ENCODE measurements around the gene POLD2.

POLD2 gene

DNA sequence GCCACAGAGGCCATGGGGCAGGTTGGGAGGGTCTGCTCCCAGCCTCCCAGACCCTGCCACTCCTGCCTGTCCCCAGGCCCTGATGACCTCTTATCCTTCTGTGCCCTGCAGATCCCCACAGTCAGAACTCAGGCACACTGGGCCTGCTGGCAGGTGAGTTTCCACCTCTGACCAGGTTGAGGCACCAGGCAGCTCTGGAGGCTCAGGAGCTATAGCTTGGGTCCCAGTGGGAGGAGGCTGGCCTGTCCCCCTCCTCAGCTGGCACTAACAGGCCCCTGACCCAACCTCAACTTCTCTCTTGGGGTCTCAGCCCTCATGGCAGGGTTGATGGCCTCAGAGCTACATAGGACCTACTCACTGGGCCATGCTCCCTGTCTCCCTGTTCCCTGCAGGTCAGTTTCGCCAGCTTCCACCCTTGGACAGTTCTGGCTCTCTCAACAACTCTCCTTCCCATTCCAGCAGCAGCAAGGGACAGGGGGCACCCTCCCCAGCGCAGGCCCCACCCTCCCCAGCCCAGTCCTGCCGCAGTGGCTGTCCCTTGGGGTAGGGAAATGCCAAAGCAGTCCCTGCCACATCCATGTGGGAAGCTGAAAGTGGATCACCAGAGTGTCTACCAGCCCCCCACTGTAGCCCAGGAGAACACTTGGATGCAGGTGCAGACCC is 21.9 kb downstream of the POLD2 start:
- no peak for DNase-seq

DNA sequence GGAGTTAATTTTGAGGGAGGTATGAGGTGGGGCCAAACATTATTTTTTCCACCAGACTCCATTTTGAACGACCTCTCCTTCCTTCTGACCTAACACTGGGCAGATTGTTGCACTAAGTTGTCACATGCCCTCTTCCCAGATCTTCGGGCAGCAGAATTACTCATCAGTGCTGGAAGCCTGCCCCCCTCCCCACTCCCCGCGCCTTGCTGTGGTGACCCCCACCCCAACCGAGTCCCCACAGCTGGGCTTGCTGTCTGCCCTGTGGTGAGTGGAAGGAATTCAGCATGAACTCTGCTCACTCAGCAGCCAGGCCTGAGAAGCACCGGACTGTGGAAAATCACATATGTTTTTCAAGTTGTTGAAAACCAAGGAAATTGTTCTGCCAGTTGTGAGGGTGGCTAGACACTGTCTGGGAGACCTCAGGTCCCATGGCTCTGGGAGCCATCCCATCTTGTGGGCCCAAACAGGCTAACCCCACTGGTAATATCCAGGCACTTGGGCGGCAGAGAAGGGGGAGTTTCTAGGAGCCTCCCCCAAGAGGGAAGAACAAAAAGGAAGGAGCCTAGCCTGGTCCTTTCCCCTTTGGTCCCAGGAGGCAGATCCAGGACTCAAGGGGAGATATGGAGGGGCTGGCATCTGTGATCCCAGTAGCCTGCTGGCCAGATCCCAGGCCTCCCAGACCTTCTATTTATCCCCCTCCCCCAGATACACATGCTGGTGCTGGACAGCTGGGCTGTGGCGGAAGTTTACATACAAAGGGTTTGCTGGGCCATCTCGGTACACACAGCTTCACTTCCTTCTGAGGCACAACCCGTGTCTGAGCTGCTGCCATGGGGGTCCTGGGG is 22.7 kb downstream of the POLD2 start:
- DNase-seq = no peak

DNA sequence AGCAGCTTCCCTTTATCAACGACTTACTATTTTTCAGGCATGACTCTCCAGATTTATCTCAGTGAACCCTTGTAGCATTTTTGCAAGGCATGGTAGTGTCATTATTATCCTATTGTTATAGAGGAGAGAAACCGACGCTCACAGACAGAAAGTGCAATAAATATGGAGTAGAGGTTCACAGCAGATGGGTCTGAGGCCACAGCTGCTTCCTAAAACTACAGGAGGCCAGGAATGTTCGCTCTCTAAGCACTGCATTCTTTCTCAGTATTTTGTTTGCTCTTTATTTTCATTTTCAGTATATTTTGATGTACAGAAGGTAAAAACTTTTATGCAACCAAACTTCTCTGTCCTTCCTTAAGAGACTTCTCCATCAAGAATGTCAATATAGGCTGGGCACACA is 23.7 kb downstream of the POLD2 start:
- no peak for DNase-seq

DNA sequence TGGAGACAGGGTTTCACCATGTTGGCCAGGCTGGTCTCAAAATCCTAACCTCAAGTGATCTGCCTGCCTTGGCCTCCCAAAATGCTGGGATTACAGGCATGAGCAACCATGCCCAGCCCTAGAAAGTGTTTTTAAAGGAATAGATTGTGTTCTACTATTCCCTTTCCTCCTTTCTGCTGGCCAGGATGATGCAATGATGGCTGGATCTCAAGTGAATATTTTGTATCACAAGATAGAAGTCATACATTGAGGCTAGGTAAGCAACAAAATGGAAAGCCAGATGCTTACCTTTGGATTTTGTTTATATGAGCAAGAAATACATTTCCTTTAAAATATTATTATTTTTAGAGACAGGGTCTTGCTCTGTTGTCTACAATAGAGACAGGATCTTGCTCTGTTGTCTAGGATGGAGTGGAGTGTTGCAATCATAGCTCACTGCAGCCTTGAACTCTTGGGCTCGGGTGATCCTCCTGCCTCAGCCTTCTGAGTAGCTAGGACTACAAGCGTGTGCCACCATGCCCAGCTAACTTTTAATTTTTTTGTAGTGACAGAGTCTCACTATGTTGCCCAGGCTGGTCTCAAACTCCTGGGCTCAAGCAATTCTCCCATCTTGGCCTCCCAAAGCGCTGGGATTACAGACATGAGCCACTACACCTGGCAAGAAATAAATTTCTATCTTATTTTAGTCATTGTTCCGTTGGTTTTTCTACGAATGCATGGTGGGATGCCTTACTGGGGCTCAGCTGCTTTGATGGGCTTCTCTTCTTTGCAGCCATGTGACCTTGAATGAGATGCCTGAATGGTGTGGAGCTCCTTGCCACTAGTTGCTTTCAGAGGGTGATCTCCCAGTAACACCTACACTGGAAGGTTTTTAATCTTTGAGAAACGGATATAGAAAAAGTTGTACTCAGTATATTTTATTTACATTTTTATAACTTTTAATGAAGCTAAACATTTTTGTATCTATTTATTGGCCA is 25.0 kb downstream of the POLD2 start:
- no peak for DNase-seq

DNA sequence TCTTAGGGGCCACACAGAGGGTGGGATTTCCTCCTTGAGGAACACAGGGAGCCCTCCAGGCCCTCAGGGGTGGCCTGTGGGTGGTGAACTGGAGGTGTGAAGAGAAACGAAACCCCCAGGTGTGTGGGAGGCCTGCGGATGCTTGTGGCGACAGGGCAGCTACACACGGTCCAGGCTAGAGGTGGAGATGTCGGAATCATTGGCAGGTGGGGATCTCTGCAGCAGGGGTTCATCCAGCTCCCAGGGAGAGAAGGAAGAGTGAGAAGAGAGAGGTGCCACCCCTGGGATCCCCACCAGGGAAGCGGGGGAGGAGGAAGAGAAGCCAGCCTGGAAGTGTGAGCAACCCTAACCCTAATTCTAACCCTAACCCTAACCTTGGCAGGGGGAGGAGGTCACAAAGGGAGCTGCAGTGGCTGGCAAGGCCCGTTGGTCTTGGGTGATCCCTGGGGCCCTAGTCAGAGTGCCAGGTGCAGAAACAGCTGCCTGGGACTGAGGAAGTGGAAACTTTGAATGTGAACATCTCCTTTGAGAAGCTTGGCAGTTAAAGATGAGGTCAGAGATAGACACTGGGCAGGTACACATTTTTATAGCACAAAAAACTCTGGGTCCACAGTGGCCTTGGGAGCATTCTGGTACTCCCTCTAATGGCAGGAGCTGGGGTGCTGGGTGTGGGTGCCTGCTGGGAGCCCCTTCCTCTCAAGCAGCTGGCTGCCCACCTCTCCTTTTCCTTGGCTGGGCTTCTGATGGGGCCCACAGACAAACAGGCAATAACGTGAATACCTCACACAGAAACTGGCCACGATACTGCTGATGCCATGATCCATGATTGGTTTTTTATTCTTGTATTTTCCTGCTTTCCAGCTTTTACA is 26.1 kb downstream of the POLD2 start:
- DNase-seq = no peak

DNA sequence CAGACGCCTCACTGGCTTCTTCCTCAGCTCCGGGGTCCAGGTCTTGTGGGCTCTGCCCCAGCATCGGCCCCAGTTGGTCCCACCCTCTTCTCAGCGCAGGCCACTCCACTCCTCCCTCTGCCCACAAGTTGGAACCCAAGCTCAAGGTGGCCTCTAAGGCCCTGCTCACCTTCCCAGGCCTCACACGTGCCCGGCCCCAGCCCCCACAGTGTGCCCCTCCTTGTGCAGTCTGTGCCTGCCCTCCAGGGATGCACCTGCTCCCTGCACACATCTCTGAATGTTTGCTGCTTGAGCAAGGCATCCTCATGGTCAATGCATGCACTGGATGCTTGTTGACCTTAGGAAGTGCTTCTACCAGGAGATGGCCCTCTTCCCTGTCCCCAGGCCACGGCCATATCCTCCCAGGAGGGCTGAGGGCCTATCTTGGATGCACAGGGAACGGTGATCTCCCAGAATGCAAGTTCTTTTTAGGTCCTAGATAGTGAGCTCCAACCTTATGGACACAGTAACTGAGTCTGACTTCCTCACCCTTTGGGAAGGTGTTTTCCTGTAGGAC is 26.9 kb downstream of the POLD2 start:
- no peak for DNase-seq

DNA sequence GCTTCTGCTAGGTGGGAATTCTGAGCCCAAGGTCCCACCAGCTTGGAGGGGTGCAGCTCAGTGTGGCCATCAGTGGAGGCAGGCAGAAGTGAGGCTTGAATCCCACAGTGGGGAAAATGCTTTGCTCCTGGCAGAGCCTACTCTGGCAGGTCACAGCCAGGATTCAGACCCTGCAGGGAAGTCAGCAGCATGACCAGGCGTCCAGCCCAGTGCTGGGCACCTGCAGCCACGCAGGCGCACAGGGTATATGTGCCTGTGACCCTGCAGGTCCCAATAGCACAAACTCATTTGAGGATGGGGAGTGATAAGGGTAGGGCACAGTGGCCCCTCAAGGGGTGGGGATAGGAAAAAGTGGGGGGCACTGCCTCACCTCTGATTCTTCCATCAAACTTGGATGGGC is 27.6 kb downstream of the POLD2 start:
- DNase-seq = no peak

DNA sequence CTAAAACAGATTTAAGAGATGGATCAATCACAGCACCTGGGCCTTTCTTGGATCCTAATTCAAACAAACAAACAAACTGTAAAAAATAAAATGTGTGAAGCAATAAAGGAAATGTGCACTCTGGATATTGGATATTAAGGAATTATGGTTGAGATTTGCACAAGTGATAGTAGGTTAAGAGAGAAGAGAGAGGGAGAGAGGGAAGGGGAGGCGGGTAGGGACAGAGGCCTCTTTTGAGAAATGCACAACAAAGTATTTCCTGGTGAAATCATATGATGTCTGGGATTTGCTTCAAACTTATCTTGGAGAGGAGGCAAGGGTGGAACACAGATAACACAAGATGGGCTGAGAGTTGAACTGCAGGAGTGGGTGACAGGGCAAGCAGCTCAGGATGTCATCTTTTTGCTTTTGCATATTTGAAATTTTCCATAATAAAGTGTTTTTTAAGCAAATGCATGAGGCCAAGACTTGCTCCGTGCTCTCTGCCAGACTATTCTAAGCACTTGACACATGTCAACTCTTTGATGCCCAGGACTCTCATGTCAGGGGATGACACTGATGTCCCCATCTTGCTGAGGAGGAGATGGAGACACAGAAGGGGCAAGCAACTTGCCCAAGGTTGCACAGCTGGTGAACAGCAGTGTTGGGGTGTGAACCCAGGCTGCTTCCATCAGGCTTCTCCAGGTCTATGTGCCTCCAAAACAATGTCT is 28.3 kb downstream of the POLD2 start:
- DNase-seq = no peak

DNA sequence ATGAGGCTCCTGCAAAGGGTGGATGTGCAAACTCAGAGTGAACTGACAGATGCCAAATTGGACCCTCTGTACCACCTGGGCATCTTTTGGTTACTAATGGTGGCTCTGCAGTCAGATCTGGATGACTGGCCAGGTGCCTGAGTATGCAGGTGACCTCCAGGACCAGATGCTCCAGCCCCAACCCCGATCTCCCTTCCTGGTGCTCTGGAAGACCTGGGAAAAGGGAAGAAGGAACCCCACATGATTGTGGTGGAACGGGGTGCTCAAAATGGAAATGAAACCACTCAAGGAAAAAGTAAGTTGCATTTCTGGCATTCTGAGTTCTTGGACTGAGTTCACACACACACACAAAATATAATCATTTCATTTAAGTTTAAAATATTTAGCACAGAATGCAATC is 29.0 kb downstream of the POLD2 start:
- DNase-seq = no peak

DNA sequence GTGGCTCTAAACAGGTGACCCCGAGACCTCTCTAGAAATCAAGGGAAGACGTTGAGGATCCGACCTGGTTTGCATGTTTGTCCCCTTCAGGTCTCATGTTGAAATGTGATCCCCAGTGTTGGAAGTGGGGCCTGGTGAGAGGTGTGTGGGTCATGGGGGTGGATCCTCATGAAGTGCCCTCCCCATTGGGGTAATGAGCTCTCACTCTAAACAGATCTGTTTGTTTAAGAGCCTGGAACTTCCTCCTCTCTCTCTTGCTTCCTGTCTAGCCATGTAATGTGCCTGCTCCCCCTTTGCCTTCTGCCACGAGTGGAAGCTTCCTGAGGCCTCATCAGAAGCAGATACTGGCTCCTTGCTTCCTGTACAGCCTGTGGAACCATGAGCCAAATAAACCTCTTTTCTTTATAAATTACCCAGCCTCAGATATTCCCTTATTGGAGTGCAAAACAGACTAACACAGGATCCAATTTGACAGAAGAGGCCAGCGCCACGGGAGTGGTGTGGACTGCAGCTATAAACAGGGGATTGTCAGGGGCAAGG is 30.2 kb downstream of the POLD2 start:
- DNase-seq = no peak

DNA sequence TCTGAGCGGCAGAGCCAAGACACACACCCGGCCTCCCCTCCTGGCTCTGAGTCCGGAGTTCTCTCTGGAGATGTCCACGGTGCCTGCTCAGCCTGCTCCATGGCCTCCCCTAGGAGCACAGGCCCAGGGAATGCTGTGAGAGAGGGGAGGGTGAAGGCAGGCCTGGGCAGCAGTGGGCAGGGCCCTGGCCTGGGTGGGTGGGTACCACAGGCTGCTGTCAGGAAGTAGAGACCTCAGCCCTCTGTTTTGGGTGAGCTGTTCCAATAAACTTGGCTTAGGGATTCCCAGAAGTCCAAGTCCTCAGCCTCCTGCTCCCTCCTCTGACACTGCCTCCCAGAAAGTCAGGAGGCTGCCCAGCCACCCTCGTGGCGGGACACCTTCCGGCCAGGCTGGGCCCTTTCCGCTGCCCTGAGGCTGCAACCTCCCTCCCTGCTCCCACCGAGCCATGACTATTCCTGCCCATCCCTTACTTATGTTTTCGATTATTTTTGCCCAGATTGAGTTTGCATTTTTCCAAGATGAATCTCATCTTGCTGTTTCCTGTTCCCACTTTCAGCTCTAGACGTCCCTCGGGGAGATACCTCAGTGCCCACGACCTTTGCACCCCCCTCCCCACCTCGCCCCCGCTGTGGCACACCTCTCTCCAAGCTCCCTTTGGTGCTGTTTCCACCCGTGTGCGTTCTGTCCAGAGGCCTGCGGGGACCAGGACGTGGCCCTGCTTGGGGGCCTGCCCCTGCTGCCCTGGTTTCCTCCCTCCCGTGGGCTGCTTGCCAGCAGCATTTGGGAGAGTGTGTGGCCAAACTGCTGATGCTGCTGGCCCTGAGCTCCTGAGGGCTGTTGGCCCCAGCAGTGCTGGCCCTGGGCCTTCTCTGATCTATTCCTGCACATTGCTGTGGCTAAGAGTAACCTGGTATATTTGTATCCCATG is 35.2 kb downstream of the POLD2 start:
- DNase-seq = no peak

DNA sequence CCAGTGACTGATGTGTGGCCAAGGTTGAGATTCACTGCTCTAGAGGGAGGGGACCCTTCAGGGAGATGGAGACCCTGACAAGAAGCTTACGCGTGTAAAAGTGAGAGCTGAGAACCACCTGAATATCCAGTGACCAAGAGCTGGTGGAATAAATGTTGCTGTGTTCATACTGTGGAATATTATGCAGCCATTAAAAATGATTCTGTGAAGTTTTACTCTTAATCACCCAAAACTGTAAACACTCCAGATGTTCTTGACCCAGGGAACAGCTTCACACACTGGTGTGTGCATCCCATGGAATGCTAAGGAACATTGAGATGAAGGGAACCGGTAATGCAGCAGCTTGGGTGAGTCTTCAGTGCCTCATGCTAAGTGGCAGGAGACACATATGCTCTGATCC is 36.7 kb downstream of the POLD2 start:
- DNase-seq = no peak

DNA sequence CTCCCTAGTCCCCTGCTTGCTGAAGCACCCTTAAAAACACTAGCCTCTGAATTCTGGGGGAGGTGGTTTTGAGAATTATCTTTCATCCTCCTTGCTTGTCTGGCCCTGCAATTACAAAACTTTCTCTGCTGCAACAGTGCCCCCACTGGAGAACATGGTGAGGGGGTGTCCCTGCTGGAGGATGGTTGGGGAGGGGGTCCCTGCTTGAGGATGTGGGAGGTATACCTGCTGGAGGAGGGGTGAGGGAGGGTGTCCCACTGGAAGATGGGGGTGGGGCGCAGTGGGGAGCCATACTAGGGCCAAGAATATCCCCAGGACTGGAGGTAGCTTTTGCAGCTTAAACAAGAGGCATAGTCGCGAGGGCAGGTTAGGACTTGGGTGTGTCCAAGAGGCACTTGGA is 37.8 kb downstream of the POLD2 start:
- no peak for DNase-seq

DNA sequence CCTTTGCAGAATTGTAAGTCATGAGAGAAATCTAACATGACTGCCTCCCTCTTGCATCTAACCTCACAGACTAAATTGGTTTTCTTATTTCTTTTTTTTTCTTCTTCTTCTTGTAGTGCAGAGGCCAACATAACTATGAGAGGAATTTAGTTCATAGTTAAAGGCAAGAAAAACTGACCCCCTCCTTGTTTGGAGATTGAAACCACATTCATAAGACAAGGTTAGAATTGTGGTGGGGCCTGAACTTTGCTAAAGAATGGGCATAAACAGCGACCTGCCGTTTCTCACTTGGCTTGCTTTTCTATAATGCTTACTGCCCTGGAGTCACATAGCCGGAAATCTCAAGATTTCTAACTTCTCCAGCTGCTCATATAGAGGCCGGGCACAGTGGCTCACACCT is 38.6 kb downstream of the POLD2 start:
- DNase-seq = no peak

DNA sequence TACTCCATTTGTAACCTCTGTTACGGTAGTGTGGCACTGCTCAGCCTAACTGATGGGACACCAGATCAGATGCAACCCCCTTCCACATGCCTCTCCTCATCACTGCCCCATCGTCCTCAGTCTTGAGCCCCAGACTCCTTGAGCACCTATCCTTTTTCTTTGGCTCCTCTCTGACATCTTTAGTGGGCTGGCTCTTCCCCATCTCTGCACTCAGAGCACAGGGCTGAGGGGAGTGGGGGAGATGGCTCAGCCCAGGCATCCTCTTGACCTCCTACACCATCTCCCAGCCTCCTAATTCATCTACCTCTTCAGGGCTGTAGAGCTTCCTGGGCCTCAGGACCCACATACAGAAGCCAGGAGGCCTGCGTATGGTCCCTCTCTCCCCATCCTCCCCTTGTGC is 39.6 kb downstream of the POLD2 start:
- no peak for DNase-seq

DNA sequence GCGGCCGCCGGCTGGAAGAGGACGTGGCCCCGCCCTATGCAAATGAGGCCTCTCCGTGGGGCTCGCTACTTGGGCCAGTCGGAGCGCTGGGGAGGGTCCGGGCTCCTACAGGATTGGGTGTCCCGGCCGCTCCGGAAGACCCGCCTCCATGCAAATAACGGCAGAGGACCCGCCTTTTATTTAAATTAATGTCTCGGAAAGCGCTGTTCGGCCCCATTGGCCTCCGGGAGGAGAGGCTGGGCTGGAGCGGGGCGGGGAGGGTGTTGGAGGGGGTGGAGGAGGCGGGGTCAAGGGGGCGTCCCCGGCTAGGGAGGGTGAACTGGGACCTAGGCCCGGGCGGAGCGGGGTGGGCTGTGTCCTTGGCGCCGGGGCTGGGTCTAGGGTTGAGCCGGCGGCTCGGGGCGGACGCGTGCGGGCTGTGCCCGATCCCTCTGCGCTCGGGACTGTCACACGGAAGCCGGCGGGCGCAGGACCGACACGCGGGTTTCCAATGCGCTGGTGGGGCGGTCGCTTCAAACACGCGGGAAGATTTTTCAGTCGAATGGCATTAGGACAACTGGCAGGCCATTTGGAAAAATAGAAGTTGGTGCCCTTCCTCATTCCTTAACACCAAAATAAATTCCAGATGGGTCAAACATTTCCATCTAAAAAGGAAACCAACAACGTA is 40.7 kb downstream of the POLD2 start:
- DNase-seq = peak; percentile 94

DNA sequence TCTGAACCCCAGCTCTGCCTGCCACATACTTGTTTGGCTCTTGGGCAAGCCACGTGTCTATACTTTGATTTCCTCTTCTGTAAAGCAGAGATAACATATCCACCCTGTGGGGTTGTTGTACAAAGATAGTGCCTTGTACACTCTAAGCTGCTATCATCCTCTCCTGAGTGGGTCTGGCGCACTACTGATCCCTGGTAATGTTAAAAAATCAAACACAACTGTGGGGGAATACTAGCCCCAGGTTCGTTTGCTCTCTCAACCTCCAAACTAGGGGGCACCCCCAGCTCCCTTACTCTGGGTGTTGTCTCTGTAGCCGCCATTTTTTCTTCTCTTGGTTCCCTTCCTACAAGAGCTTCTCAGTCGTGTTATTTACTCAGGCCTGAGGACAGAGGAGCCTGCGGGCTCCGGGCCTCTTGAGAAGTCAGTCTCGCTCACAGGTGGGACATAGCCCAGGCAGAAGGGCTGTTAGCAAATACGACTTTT is 42.0 kb downstream of the POLD2 start:
- DNase-seq = peak; percentile 56

DNA sequence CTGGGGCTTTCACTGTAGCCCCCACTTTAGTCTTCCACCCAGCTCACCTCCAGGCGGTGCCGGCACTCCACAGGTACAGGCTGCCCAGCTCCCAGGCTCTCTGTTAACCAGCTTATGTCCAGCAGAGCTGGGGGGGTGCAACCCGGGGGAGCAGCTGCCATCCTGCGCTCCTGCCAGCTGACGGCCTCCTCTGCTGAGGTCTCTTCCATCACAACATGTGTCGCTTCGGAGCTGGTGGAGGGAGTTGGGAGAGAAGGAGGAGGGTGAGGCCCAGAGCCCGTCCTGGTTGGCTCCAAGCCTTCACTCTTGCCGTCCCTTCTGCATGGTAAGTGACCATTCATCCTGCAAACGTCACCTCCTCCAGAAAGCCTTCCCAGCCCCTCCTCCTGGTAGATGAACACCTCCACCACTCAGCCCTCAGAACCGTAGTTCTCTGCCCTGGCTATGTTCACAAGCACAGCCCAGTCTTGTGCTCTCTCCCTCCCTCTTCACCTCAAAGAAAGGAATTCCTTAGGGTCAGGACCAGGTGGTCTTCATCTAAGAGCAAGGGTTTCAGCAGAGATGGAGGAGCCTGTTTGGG is 42.6 kb downstream of the POLD2 start:
- DNase-seq = no peak

DNA sequence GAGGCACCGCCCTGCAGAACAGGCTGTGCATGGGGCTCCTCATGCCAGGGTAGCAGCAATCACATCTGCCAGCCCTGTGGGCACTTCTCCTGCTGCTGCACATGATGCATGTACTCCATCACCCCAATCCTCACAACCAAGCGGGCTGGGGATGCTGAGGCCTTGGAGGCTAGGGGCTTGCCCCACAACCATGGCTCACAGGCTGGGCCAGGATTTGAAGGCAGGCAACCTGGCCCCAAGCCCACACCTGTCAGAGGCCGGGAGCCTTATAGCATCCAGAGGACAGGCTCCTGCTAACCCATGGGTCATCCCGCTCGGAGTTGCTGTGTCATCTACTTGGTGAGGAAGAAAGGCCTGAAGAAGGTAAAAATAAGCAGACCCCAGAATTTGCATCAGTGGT is 43.2 kb downstream of the POLD2 start:
- no peak for DNase-seq
